Measurements from ENCODE around the gene ZNF669. TPM values are rescaled to one million over a fixed set of nuclear protein-coding genes. Genes with fewer than 3 reads are reported as not detected.

ZNF669 gene
- total RNA-seq, 1 experiment from 2014 or later: 19.5 TPM

GRCh38 chr1:247113733-247114271 is 9.6 kb upstream of the ZNF669 start:
- Histone ChIP-seq H3K4ac (ENCODE audit: low read depth, low read length) (no peak overlapping the region), H3K56ac (ENCODE audit: insufficient read length, low read depth, low read length) (no peak overlapping the region), H3K23ac (ENCODE audit: insufficient read length, low read depth, low read length) (no peak overlapping the region), H4K8ac (replicated peaks; ENCODE audit: insufficient read length, low read depth, low read length) (no peak overlapping the region), H2BK15ac (ENCODE audit: low read depth, low read length) (no peak overlapping the region), H2BK12ac (ENCODE audit: insufficient read length, low read depth, low read length) (no peak overlapping the region), H4K20me1 (ENCODE audit: control insufficient read depth, insufficient read depth, insufficient read length) (no peaks in the 10 kb centered on the region), H3K9me3 (ENCODE audit: control insufficient read depth, low read depth, low read length) (no peaks in the 10 kb centered on the region), H4K5ac (ENCODE audit: insufficient read length, low read depth, low read length) (no peak overlapping the region), H3K23me2 (ENCODE audit: insufficient read length, low read depth, low read length, poor library complexity, severe bottlenecking) (peaks cover 8% of the 10 kb centered on the region), H3K27ac (ENCODE audit: insufficient read length, low read depth, low read length) (no peak overlapping the region), H2AFZ (ENCODE audit: low read length) (no peak overlapping the region), H3K18ac (ENCODE audit: insufficient read length, low read depth, low read length) (no peak overlapping the region), H2BK120ac (ENCODE audit: low read depth, low read length, poor library complexity, severe bottlenecking) (no peak overlapping the region), H3K79me1 (ENCODE audit: insufficient read depth, low read depth, low read length, poor library complexity, severe bottlenecking) (no peaks in the 10 kb centered on the region), H2BK5ac (ENCODE audit: insufficient read length, low read length) (no peak overlapping the region), H3K9ac (ENCODE audit: extremely low read depth, insufficient read length, low read length) (no peak overlapping the region), H3K27me3 (ENCODE audit: insufficient read depth, low read length) (peaks cover 4% of the 10 kb centered on the region; the same call in 1 of the 2 replicates), H3K4me1 (ENCODE audit: insufficient read depth, low read length) (no peaks in the 10 kb centered on the region; the same call in 1 of the 2 replicates), H3K4me2 (ENCODE audit: insufficient read depth, insufficient read length, low read length) (no peak overlapping the region), H3T11ph (ENCODE audit: low read length) (no peak overlapping the region), H4K91ac (ENCODE audit: insufficient read length, low read depth, low read length) (no peak overlapping the region), H2AK5ac (ENCODE audit: insufficient read length, low read length) (no peak overlapping the region), H3K79me2 (ENCODE audit: insufficient read depth, low read length) (no peaks in the 10 kb centered on the region), H3K14ac (ENCODE audit: insufficient read depth, low read length) (no peak overlapping the region; the same call in 1 of the 2 replicates), H2BK20ac (ENCODE audit: low read depth, low read length, poor library complexity, severe bottlenecking) (no peak overlapping the region)
- DNase-seq: no peak
- Mint-ChIP-seq H3K4me3 (no peak overlapping the region), H3K36me3 (ENCODE audit: insufficient read depth in 1 of 3, low read depth in 3 of 3) (peaks cover 0 to 4% (median 0%) of the 10 kb centered on the region in 3 experiments; a peak in 3 of 7 replicates), H3K9me3 (peaks cover 0 to 3% of the 10 kb centered on the region in 2 experiments; a peak in 4 of 5 replicates), H3K27me3 (ENCODE audit: low read depth) (peaks cover 49% of the 10 kb centered on the region), H3K4me1 (peaks cover 4 to 11% of the 10 kb centered on the region in 2 experiments), H3K27ac (no peak overlapping the region)
- WGBS (ENCODE audit: extremely low coverage, insufficient read length, low lambda C conversion rate): no CpG with 5 or more reads among the region's 5 CpGs
- TF ChIP-seq CTCF (conservative IDR thresholded peaks at IDR 0.05): no peak

All from H9 (cell line).